ENCODE measurements around the gene FADS3.
"Not testable (repeated sequence)": the region's sequence is repeated elsewhere in the genome, so short reads cannot be mapped to it uniquely, and the experiment has no call there.

FADS3 gene

DNA sequence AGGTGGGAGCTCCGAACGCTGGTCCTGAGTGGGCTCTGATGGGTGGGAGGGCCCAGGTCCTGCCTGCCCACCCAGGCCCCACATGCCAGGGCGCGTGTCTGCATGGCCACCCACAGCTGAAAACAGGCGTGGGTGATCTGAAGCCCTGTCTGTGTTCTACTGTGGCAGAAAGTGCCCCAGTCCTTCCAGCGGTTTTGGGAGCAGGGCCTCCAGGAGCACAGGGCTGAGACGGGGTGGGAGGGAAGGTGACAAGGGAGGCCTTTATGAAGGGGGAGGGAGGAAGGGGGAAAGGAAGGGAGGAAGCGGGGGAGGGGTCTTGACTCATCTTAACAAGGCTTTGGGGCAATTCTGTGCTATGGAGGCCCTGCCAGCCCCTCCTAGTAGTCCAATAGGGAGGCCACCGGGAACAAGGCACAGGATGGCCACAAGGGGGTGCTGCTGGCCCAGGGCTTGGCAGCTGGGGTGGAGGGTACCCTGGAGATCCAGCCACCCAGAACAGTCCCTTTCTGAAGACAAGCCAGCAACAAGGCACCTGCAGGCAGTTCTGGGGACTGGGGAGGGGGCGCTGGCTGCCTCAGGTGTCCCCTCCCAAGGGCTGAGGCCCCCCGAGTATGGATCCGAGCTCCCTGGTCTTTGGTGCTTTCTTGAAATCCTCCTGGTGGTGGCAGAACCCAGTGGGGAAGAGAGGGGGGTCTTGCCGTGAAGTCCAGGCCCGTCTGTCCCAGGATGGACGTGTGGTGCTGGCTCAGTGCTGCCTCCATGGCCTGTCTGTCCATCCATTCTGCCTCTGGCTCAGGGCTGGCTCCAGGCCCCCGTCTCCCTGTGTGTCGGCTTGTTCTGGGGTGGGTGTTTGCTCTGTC lies 6.3 kb upstream of the FADS3 start:
- peak; percentile 89 for DNase-seq

- no peak for DNase-seq
Measured at GRCh38 chr11:61896665-61897386, 5.5 kb upstream of the FADS3 start.

GRCh38 chr11:61895718-61896059 lies 4.3 kb upstream of the FADS3 start:
- no peak for DNase-seq

GRCh38 chr11:61895046-61895717 lies 3.8 kb upstream of the FADS3 start:
- DNase-seq, result no peak

DNA sequence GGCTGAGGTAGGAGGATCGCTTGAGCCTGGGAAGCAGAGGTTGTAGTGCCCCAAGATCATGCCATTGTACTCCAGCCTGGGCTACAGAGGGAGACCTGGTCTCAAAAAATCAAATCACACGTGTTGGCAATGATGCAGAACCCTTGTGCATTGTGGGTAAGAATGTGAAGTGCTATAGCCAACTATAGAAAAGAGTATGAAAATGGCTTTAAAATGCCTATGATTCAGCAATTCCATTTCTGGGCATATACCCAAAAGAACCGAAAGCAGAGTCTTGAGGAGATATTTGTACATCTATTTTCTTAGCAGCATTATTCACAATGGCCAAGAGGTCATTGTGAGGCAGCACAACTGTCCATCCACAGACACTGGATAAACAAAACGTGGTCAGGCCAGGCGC lies 2.6 kb upstream of the FADS3 start:
- DNase-seq, result peak; percentile 59

GRCh38 chr11:61892085-61892370 lies 683 bp upstream of the FADS3 start:
- DNase-seq, result no peak

DNA sequence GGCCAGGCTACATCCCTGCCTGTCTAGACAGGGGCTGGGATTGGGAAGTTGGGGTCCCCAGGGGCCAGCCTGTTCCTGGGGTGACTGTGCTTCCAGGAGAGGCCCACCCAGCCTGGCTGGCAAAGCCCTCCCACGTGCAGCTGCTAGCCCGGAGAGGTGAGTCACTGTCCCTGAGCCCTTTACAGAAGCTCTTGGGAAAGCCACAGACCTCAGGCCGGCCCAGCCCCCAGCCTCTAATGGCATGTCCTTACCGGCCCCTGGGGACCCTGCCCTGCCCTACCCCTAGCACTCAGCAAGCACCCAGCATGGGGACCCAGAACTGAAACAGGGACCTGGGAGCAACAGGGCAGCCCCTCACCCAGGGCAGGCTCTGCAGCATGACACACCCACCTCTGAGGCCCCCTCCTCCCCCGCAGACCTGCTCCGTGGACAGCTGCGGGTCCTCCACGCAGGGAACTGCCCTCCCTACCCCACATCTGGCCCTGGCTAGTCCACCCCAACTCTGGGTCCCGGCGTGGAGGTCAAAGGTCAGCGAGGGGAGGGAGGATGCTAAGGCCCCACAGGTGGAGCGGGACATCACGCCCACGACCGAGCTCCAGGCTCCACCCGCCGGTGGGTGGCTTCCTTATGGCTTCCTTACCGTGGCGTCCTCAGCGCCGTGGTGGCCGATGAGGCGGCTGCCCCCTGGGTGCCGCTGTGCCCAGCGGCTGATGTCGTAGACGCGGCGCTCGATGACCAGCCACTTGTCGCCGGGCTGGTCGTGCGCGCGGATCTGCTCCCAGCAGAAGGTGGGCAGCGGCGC lies 615 bp downstream of the FADS3 start:
- DNase-seq, result peak; percentile 65

DNA sequence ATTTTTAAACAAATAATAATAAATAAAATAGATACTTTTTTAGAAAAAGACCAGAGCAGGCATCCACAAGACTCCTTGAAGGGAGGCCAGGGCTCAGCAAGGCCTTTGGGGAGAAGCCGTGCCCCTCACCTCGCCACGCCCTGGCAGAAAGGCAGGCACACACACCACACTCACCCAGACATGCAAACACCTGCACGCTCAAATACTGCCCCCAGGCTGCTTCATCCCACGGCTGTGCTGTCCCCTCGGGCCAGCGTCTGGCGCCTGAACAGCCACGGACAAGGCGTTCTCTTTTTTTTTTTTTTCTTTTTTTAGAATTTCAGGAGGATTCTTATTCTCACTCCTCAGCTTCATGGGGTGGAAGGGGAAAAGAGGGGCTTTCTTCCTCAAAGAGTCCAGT lies 1.5 kb downstream of the FADS3 start:
- DNase-seq, result no peak

GRCh38 chr11:61888590-61888989 lies 2.8 kb downstream of the FADS3 start:
- no peak for DNase-seq

DNA sequence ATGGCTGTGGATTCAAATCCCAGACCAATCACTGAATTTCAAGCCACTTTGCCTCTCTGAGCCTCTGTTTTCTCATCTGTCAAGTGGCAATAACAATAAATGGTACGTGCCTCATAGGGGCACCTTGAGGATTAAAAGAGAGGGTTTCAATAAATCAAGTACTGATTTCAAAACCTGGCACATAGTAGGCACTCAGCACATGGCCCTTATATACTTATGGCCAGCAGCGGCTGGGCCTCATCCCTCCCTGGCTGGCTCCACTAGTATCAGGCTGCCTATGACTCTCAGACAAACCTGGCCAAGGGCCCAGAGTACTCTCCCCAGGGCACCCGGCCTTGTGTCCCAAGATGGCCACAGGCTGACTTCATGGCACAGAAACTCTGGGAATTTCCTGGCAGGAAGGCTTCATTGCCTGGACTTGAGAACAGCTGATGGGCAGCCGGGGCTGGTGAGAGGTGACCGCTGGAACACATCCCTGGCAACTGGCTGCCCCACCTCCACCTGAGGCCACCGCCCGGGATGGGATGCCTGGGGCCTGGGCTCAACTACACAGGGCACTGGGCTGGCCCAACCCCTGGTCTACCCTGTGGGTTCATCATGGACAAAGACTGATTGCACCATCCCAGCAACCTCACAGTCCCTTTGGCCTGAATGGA lies 3.4 kb downstream of the FADS3 start:
- no peak for DNase-seq

DNA sequence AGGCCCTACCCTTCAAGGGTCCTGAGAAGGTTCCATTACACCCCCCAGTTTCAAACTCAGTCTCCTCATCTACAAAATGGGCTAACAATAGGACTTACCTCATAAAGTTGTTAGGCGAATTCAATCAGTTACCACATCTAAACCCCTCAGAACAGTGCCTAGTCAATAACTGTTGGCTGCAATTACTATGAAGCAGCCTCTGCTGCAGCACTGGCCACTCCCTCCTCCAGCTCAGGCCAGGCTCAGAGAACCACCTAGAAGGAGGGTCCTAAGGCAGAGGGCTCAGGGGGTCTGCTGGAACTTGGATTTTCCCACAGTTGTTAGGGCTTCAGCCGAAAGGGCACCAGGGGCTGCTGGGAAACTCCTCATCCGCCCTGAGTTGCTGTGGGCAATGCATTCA lies 4.7 kb downstream of the FADS3 start:
- DNase-seq, result no peak

- DNase-seq, result no peak
Measured at GRCh38 chr11:61885784-61886580, 5.4 kb downstream of the FADS3 start.

- DNase-seq, result peak; percentile 68
Measured at GRCh38 chr11:61885166-61885778, 6.1 kb downstream of the FADS3 start.

DNA sequence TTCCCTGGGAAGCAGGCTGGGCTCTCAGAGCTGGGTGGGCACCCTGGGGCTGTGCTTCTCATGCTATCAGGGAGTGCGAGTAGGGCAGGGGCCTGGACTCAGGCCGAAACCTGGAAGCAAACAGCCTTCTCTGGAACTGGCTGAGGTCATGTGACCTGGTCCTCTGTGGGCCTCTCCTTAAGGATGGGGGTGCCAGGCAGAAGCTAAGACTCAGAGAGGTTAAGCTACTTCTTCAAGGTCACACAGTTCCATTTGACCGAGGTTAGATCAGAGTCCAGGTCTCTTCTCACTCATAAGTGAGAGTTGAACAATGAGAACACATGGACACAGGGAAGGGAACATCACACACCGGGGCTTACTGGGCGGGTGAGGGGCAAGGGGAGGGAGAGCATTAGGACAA lies 7.4 kb downstream of the FADS3 start:
- DNase-seq, result no peak

DNA sequence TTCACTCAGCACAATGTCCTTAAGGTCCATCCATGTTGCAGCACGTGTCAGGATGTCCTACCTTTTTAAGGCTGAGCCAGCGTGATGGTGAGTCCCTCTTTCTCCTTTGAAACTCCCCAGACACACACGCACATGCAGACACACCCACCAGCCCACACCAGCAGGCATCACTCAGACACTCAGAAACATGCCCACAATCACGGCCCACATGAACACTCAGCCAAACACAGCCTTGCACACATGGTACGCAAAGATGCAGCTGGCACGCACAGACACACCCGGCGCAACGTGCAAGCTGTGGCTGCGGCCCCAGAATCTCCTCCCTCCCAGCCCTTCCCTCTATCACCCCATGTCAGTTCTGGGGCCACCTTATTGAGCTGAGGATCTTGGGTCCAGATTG lies 8.0 kb downstream of the FADS3 start:
- DNase-seq, result no peak

DNA sequence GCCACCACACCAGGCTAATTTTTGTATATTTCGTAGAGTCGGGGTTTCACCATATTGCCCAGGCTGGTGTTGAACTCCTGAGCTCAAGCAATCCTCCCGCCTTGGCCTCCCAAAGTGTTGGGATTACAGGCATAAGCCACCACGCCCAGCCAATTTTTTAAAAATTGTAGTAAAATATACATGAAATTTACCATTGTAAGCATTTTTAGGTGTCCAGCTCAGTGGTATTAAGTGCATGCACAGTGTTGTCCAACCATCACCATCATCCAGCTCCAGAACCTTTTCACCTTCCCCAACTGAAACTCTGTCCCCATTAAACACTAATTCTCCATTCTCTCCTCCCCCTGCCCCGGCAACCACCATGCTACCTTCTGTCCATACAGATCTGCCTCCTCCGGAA lies 8.5 kb downstream of the FADS3 start:
- no peak for DNase-seq

- not testable (repeated sequence) for DNase-seq
Measured at GRCh38 chr11:61882267-61882666, 9.1 kb downstream of the FADS3 start.

- no peak for DNase-seq
Measured at GRCh38 chr11:61881397-61881796, 9.9 kb downstream of the FADS3 start.

- DNase-seq, result no peak
Measured at GRCh38 chr11:61880454-61880853, 10.9 kb downstream of the FADS3 start.

- DNase-seq, result no peak
Measured at GRCh38 chr11:61880031-61880430, 11.3 kb downstream of the FADS3 start.

DNA sequence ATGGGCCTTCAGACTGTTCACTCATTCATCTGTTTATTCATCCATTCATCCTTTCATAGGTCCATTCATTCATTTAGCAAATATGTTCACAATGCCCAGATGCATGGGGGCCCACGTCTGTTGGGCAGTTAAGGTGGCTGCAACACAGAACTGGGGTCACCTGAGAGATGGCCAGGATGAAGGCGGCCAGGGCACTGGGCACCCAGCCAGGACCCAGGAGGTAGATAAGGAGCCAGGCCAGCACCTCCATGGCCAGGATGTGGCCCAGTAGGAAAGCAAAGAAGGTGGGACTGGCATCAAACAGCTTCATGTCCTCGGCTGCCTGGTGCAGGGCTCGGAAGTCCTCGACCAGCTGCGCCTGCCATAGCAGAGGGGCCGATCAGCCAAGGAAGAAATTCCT lies 12.2 kb downstream of the FADS3 start:
- no peak for DNase-seq

Measured in hematopoietic multipotent progenitor cell treated with erythropoietin and hydrocortisone succinate and interleukin-3 and kit ligand, for 4 days (in vitro differentiated cells).